Neural progenitor cell (in vitro differentiated cells): ENCODE data around the gene MGMT. TPM values are rescaled to one million over a fixed set of nuclear protein-coding genes. Genes with fewer than 3 reads are reported as not detected.

Experiments
- DNase-seq: peaks from one replicate; pipeline ENCODE4 v3.0.0-alpha.2; 2016; ENCODE audit warnings: low spot score
- H2AFZ ChIP-seq: fragments of 200-600 bp; sonication (generic); replicated peaks from 2 replicates; pipeline ENCODE4 v1.6.1; 2016; ENCODE audit warnings: antibody characterized with exemption
- H3F3A ChIP-seq: fragments of 200-600 bp; sonication (generic); 2 replicates; pipeline ENCODE4 v1.6.1; 2016; ENCODE audit warnings: antibody characterized with exemption, low read depth
- H3K27ac ChIP-seq: fragments of 200-600 bp; sonication (generic); 2 replicates; pipeline ENCODE4 v1.5.1; 2016; ENCODE audit warnings: mild to moderate bottlenecking
- H3K27me3 ChIP-seq: fragments of 200-600 bp; sonication (generic); 2 replicates; pipeline ENCODE4 v1.6.1; 2016; ENCODE audit warnings: mild to moderate bottlenecking, moderate library complexity
- H3K36me3 ChIP-seq: fragments of 200-600 bp; sonication (generic); 2 replicates; pipeline ENCODE4 v1.5.1; 2016
- H3K4me1 ChIP-seq: fragments of 200-600 bp; sonication (generic); 2 replicates; pipeline ENCODE4 v1.6.1; 2016; ENCODE audit warnings: mixed run types
- H3K4me2 ChIP-seq: fragments of 200-600 bp; sonication (generic); 2 replicates; pipeline ENCODE4 v1.6.1; 2016
- H3K4me3 ChIP-seq: fragments of 200-600 bp; sonication (generic); 2 replicates; pipeline ENCODE4 v1.5.1; 2016
- H3K79me2 ChIP-seq: fragments of 200-600 bp; sonication (generic); 2 replicates; pipeline ENCODE4 v1.6.1; 2016; ENCODE audit warnings: low read depth
- H3K9ac ChIP-seq: fragments of 200-600 bp; sonication (generic); 2 replicates; pipeline ENCODE4 v1.6.1; 2016
- H3K9me3 ChIP-seq: fragments of 200-600 bp; sonication (generic); 2 replicates; pipeline ENCODE4 v1.5.1; 2016; ENCODE audit warnings: low read depth
- H4K20me1 ChIP-seq: fragments of 200-600 bp; sonication (generic); 2 replicates; pipeline ENCODE4 v1.6.1; 2016; ENCODE audit warnings: low read depth
- H3K27ac Mint-ChIP-seq: 3 replicates; pipeline ENCODE4 v1.8.0; 2021; ENCODE audit warnings: mixed read lengths
- H3K27me3 Mint-ChIP-seq: 2 replicates; pipeline ENCODE4 v1.8.0; 2022; ENCODE audit warnings: low read depth, mild to moderate bottlenecking, inconsistent platforms, moderate library complexity, mixed read lengths; ENCODE audit not compliant: insufficient read depth
- H3K36me3 Mint-ChIP-seq: 3 replicates; pipeline ENCODE4 v1.8.0; 2021; ENCODE audit warnings: mixed read lengths
- H3K4me1 Mint-ChIP-seq: 3 replicates; pipeline ENCODE4 v1.8.0; 2021; ENCODE audit warnings: mixed read lengths
- H3K4me3 Mint-ChIP-seq: 3 replicates; pipeline ENCODE4 v1.8.0; 2021; ENCODE audit warnings: mild to moderate bottlenecking, moderate library complexity, mixed read lengths
- H3K9me3 Mint-ChIP-seq: 3 replicates; pipeline ENCODE4 v1.8.0; 2020; ENCODE audit warnings: mixed read lengths
- CTCF ChIP-seq: fragments of 200-600 bp; sonication (generic); IDR thresholded peaks from 2 replicates; pipeline ENCODE4 v1.5.1; 2017; ENCODE audit warnings: antibody characterized with exemption, mild to moderate bottlenecking
- EZH2 ChIP-seq: fragments of 200-600 bp; sonication (generic); IDR thresholded peaks from 2 replicates; pipeline ENCODE4 v1.6.1; 2017; ENCODE audit warnings: antibody characterized with exemption, mild to moderate bottlenecking, moderate library complexity
- EZH2phosphoT487 ChIP-seq: fragments of 200-600 bp; sonication (generic); IDR thresholded peaks from 2 replicates; pipeline ENCODE4 v1.6.1; 2017; ENCODE audit warnings: antibody characterized with exemption
- total RNA-seq: library from RNA; depleted of rRNA; stranded (reverse); fragments of >200 nt; gene quantifications from 2 replicates; pipeline ENCODE4 v1.2.3, GENCODE V29; 2015; ENCODE audit warnings: low replicate concordance

Gene MGMT
- total RNA-seq, 1 donor from 2014 or later, result 17.5 TPM

DNA sequence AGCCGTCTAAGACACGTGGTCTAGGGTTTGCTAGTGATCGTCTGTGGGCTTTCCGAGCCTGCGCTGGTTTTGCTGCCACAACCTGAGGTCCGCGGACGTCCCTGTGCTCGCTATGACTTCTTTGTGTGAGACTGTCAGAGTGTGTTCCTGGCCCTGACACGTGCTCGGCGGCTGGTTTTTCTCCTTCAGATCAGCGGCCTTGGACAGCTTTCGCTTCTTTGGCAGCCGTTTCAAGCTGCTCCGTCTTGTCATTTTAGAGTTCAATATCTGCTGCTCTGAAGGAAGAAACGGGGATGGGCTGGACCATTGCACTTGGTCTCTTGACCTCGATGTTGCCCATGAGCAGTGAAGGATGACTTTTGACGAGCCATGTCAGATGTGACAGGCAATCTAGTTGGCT, 147.3 kb downstream of the MGMT start:
- H3K9me3 Mint-ChIP-seq, result peaks cover 5% of the 10 kb centered on the region
- H3K36me3 Mint-ChIP-seq, result peaks cover 2% of the 10 kb centered on the region
- no peaks in the 10 kb centered on the region for H3K4me1 Mint-ChIP-seq

DNA sequence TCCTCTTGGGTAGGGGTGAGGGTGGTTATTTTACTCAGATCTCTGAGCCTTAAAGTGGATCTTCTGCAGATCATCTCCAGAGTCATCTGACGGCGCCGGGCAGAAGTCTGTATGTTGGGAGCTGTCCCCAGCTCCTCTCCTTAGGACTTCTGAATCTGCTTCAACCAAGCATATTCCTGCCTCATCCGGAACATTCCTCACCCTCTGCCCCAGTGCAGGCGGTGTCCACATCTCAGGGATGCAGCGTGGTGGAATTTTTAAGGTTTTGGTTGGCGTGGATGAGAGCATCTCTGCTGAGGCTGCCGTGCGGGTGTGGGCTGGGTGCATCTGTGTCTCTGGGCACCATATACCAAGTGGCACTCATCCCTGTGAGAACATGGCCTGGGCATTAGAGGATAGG, 148.3 kb downstream of the MGMT start:
- Mint-ChIP-seq H3K4me3 (no peak overlapping the region), H3K4me1 (no peaks in the 10 kb centered on the region), H3K9me3 (peaks cover 5% of the 10 kb centered on the region), H3K27ac (no peak overlapping the region), H3K27me3 (peaks cover 5% of the 10 kb centered on the region), H3K36me3 (peaks cover 2% of the 10 kb centered on the region)
- no peak for DNase-seq
- TF ChIP-seq EZH2phosphoT487 (no peak), CTCF (no peak), EZH2 (no peak)
- Histone ChIP-seq H3F3A (no peaks in the 10 kb centered on the region), H3K9me3 (no peaks in the 10 kb centered on the region), H3K4me3 (no peak overlapping the region), H3K36me3 (no peaks in the 10 kb centered on the region), H3K27me3 (no peaks in the 10 kb centered on the region), H3K4me2 (no peak overlapping the region), H4K20me1 (no peaks in the 10 kb centered on the region), H3K4me1 (no peaks in the 10 kb centered on the region), H3K9ac (no peak overlapping the region), H2AFZ (no peak overlapping the region), H3K79me2 (no peaks in the 10 kb centered on the region), H3K27ac (no peak overlapping the region)

More for the DNA sequence above, 147.3 kb downstream of the MGMT start:
- Mint-ChIP-seq H3K27ac (no peak overlapping the region), H3K4me3 (no peak overlapping the region), H3K27me3 (peaks cover 5% of the 10 kb centered on the region)
- Histone ChIP-seq H3K4me1 (no peaks in the 10 kb centered on the region), H3K27me3 (no peaks in the 10 kb centered on the region), H3K79me2 (no peaks in the 10 kb centered on the region), H3K4me2 (no peak overlapping the region), H3K9ac (no peak overlapping the region), H3K27ac (no peak overlapping the region), H3F3A (no peaks in the 10 kb centered on the region), H2AFZ (no peak overlapping the region), H3K4me3 (no peak overlapping the region), H4K20me1 (no peaks in the 10 kb centered on the region), H3K9me3 (no peaks in the 10 kb centered on the region), H3K36me3 (no peaks in the 10 kb centered on the region)
- TF ChIP-seq CTCF (no peak), EZH2 (no peak), EZH2phosphoT487 (no peak)
- DNase-seq, result no peak

DNA sequence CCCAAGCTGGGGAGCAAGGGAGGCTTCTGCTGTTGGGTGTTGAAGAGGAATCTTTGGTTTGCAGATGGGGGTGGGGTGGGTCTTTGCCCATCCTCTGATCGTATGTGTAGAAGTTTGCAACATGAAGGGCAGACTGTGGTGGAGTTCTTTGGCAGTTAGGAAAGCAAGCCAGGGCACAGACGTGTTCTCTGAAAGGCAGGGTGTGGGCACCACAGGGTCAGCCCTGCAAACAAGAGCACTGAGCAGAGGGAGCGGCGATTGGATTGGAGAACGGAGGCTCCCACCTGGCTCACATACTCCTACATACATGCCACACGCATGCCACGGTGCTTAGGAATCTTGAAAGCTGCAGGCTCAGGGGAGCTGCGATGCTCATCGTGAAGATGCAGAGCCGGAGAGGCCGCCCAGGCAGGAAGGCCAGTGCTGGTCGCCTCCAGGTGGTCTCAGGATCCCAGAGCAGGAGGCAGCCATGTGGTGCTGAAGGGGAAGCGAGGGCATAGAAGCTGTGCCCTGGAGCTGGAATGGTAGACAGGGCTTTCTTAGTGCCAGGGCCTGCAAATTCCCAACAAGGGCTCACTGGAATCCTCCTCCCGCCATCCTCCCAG, 149.0 kb downstream of the MGMT start:
- no peaks in the 10 kb centered on the region for H3K9me3 ChIP-seq
- H3K9me3 Mint-ChIP-seq, result peaks cover 4% of the 10 kb centered on the region
- DNase-seq, result no peak
- H3K4me2 ChIP-seq, result no peak overlapping the region
- no peaks in the 10 kb centered on the region for H3K4me1 ChIP-seq
- no peak overlapping the region for H3K4me3 Mint-ChIP-seq
- H3K27ac Mint-ChIP-seq, result no peak overlapping the region
- H3K27me3 Mint-ChIP-seq, result peaks cover 5% of the 10 kb centered on the region
- H2AFZ ChIP-seq, result no peak overlapping the region
- no peaks in the 10 kb centered on the region for H4K20me1 ChIP-seq
- no peaks in the 10 kb centered on the region for H3K79me2 ChIP-seq
- no peaks in the 10 kb centered on the region for H3K27me3 ChIP-seq
- TF ChIP-seq EZH2 (no peak), EZH2phosphoT487 (no peak), CTCF (no peak)
- no peak overlapping the region for H3K4me3 ChIP-seq
- peaks cover 2% of the 10 kb centered on the region for H3K36me3 Mint-ChIP-seq
- H3F3A ChIP-seq, result no peaks in the 10 kb centered on the region
- H3K9ac ChIP-seq, result no peak overlapping the region
- no peaks in the 10 kb centered on the region for H3K36me3 ChIP-seq
- H3K4me1 Mint-ChIP-seq, result no peaks in the 10 kb centered on the region
- no peak overlapping the region for H3K27ac ChIP-seq
